A673 (cell line): ENCODE measurements around the gene PPP1R11.

Source experiments
- EZH2 ChIP-seq: fragments of 200-600 bp; sonication (generic); IDR thresholded peaks from 2 replicates; pipeline ENCODE4 v1.6.1; 2017; ENCODE audit warnings: borderline replicate concordance, low read depth, mild to moderate bottlenecking, mixed read lengths, antibody characterized with exemption, low read length; ENCODE audit not compliant: poor library complexity, severe bottlenecking
- TF ChIP-seq, protein P1 (sequence below): fragments of 300-800, 200-600 bp; sonication (generic); conservative IDR thresholded peaks from 2 replicates; pipeline ENCODE4 v1.5.1; 2017; ENCODE audit warnings: low read depth, mild to moderate bottlenecking, antibody characterized with exemption, low read length, moderate library complexity, mixed read lengths

DNA sequence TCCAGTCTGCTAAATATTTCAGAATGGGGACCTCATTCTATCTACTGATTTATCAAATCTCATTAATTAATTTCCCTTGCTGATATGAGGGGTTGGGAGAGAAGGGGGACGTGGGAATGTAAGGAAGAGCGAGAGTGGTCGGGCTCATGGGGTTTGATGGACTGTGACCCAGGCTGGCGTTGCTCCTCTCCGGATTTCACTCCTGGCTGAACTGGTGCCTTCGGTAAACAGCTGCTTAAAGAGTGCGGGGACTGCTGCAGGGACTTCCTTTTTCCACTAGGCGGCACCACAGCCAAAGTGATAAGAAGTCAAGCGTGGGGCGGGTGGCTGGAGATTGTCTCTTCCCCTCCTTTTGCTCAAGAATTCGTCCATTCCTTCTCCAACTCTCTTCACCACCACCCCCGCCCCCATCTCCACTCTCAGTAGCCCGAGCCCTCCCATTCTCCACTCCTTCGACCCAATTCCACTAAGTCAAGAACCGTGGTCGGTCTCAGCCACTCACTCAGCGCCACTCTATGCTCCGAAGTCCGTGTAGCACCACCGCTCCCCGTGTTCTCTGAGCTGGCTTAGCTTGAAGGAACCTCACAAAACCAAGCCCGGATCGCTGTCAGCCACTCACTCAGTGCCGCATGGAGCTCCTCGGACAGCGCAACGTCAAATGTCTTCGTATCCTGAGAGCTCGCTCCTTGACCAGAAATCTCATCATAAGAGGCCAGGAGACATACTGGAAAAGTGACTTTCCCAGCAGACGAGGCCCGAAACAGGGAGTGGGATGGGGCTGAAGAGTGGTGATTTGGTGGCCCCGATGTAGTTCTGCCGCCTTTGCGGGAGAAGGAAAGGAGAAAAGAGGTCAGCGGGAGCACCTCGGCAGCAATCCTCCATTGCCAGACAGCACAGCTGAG lies 36.2 kb downstream of the PPP1R11 start:
- TF ChIP-seq EZH2: no peak
- TF ChIP-seq, protein P1, sequence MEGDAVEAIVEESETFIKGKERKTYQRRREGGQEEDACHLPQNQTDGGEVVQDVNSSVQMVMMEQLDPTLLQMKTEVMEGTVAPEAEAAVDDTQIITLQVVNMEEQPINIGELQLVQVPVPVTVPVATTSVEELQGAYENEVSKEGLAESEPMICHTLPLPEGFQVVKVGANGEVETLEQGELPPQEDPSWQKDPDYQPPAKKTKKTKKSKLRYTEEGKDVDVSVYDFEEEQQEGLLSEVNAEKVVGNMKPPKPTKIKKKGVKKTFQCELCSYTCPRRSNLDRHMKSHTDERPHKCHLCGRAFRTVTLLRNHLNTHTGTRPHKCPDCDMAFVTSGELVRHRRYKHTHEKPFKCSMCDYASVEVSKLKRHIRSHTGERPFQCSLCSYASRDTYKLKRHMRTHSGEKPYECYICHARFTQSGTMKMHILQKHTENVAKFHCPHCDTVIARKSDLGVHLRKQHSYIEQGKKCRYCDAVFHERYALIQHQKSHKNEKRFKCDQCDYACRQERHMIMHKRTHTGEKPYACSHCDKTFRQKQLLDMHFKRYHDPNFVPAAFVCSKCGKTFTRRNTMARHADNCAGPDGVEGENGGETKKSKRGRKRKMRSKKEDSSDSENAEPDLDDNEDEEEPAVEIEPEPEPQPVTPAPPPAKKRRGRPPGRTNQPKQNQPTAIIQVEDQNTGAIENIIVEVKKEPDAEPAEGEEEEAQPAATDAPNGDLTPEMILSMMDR: peak; percentile 94
